Hepatocyte (in vitro differentiated cells): Measurements from ENCODE around the gene OR52E1. TPM values are rescaled to one million over a fixed set of nuclear protein-coding genes. Genes with fewer than 3 reads are reported as not detected.
"Not testable (repeated sequence)": the region's sequence is repeated elsewhere in the genome, so short reads cannot be mapped to it uniquely, and the experiment has no call there.

ENCODE experiments used
- DNase-seq: peaks from one replicate; pipeline ENCODE4 v3.0.0-alpha.2; 2016; ENCODE audit warnings: low spot score
- H2AFZ ChIP-seq: fragments of 200-600 bp; sonication (generic); 2 replicates; pipeline ENCODE4 v1.6.0; 2016; ENCODE audit warnings: antibody characterized with exemption, mild to moderate bottlenecking
- H3K27ac ChIP-seq: fragments of 200-600 bp; sonication (generic); 2 replicates; pipeline ENCODE4 v1.5.1; 2016; ENCODE audit warnings: mild to moderate bottlenecking
- H3K27me3 ChIP-seq: fragments of 200-600 bp; sonication (generic); 2 replicates; pipeline ENCODE4 v1.6.1; 2016
- H3K36me3 ChIP-seq: fragments of 200-600 bp; sonication (generic); replicated peaks from 2 replicates; pipeline ENCODE4 v1.5.1; 2016; ENCODE audit warnings: low read depth; ENCODE audit not compliant: insufficient read depth
- H3K4me1 ChIP-seq: fragments of 200-600 bp; sonication (generic); 2 replicates; pipeline ENCODE4 v1.5.1; 2016; ENCODE audit warnings: mild to moderate bottlenecking, moderate library complexity; ENCODE audit not compliant: insufficient read depth
- H3K4me2 ChIP-seq: fragments of 200-600 bp; sonication (generic); 2 replicates; pipeline ENCODE4 v1.6.0; 2016
- H3K4me3 ChIP-seq: fragments of 200-600 bp; sonication (generic); 2 replicates; pipeline ENCODE4 v1.5.1; 2016; ENCODE audit warnings: mild to moderate bottlenecking
- H3K79me2 ChIP-seq: fragments of 200-600 bp; sonication (generic); 2 replicates; pipeline ENCODE4 v1.6.0; 2017; ENCODE audit warnings: mild to moderate bottlenecking
- H3K9me2 ChIP-seq: fragments of 200-600 bp; sonication (generic); replicated peaks from 2 replicates; pipeline ENCODE4 v1.6.0; 2017; ENCODE audit warnings: mild to moderate bottlenecking; ENCODE audit not compliant: insufficient read depth
- H3K9me3 ChIP-seq: fragments of 200-600 bp; sonication (generic); 2 replicates; pipeline ENCODE4 v1.5.1; 2016; ENCODE audit warnings: low read depth, mild to moderate bottlenecking
- H4K20me1 ChIP-seq: fragments of 200-600 bp; sonication (generic); 2 replicates; pipeline ENCODE4 v1.6.0; 2016; ENCODE audit warnings: mild to moderate bottlenecking; ENCODE audit not compliant: insufficient read depth, poor library complexity, severe bottlenecking
- CTCF ChIP-seq: fragments of 200-600 bp; sonication (generic); IDR thresholded peaks from 2 replicates; pipeline ENCODE4 v1.5.1; 2016; ENCODE audit warnings: antibody characterized with exemption, mild to moderate bottlenecking; ENCODE audit not compliant: poor library complexity
- EZH2 ChIP-seq: fragments of 200-600 bp; sonication (generic); IDR thresholded peaks from 2 replicates; pipeline ENCODE4 v1.6.1; 2016; ENCODE audit warnings: antibody characterized with exemption, mild to moderate bottlenecking, borderline replicate concordance
- EZH2phosphoT487 ChIP-seq: fragments of 200-600 bp; sonication (generic); IDR thresholded peaks from one replicate; pipeline ENCODE4 v1.6.1; 2018; ENCODE audit warnings: antibody characterized with exemption, mild to moderate bottlenecking, low read depth, moderate library complexity; ENCODE audit not compliant: unreplicated experiment, severe bottlenecking
- WGBS: methylation state at CpG from one replicate; pipeline ENCODE4 v1.1.6; 2016; ENCODE audit warnings: low lambda C conversion rate; ENCODE audit errors: missing lambda C conversion rate; 5-methylcytosine and 5-hydroxymethylcytosine counted together
- polyA plus RNA-seq: library from polyadenylated mRNA; unstranded; fragments of >200 nt; fragmentation: Nextera tagmentation; extraction: Ambion mirVana; gene quantifications from 2 replicates; pipeline ENCODE4 v1.2.1, GENCODE V29; 2016
- total RNA-seq: library from RNA; depleted of rRNA; stranded (reverse); fragments of >200 nt; gene quantifications from 2 replicates; pipeline ENCODE4 v1.2.3, GENCODE V29; 2014

Gene OR52E1
- total and polyA plus RNA-seq, 2 experiments from 2014 or later, result not detected

GRCh38 chr11:5046226-5046625 lies 23.1 kb upstream of the OR52E1 start, which contains the start of gene OR52J3:
Gene OR52J3 (plus strand): TSS chr11:5046526. CDS start chr11:5046526, 0 bp downstream.
- H3K9me2 ChIP-seq, result no peaks in the 10 kb centered on the region
- no peaks in the 10 kb centered on the region for H4K20me1 ChIP-seq
- TF ChIP-seq EZH2phosphoT487 (no peak), CTCF (no peak), EZH2 (no peak)
- no peaks in the 10 kb centered on the region for H3K9me3 ChIP-seq
- H3K79me2 ChIP-seq, result no peaks in the 10 kb centered on the region
- H3K27me3 ChIP-seq, result no peaks in the 10 kb centered on the region
- H3K4me3 ChIP-seq, result no peak within 1 kb of the TSS
- H3K36me3 ChIP-seq, result no peaks in the 10 kb centered on the region
- H3K4me1 ChIP-seq, result no peaks in the 10 kb centered on the region
- DNase-seq, result no peak
- no peak within 1 kb of the TSS for H2AFZ ChIP-seq
- 84% methylated on average over 1 of the region's 1 CpG for WGBS
- H3K4me2 ChIP-seq, result no peak within 1 kb of the TSS
- no peak within 1 kb of the TSS for H3K27ac ChIP-seq

GRCh38 chr11:5046754-5047330 lies 22.5 kb upstream of the OR52E1 start:
- Histone ChIP-seq H3K79me2 (no peaks in the 10 kb centered on the region), H3K27me3 (no peaks in the 10 kb centered on the region), H3K36me3 (no peaks in the 10 kb centered on the region), H3K9me2 (no peaks in the 10 kb centered on the region), H3K27ac (no peak overlapping the region), H3K4me1 (no peaks in the 10 kb centered on the region), H3K4me2 (no peak overlapping the region), H4K20me1 (no peaks in the 10 kb centered on the region), H3K4me3 (no peak overlapping the region), H2AFZ (no peak overlapping the region), H3K9me3 (no peaks in the 10 kb centered on the region)
- no peak for DNase-seq
- WGBS, result 84% methylated on average over 15 of the region's 15 CpGs
- no peak for TF ChIP-seq CTCF

DNA sequence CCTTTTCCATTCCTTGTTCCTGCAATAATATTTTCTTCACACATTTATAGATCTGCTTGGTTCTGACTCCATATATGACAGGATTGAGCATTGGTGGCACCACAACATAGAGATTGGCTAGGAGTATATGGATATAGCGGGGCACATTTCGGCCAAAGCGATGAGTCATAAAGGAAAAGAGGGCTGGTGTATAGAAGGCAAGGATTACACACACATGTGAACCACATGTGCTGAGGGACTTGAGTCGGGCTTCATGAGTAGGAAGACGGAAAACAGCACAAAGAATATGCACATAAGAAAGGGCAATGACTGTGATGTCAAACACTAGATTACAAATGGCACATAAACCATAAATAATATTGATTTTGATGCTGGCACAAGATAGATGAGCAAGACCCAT lies 10.7 kb upstream of the OR52E1 start:
- not testable (repeated sequence) for H3K4me1 ChIP-seq, H3K27ac ChIP-seq, DNase-seq, H3K9me3 ChIP-seq, H3K4me3 ChIP-seq, H3K36me3 ChIP-seq, H3K4me2 ChIP-seq, H3K79me2 ChIP-seq, H3K27me3 ChIP-seq, H4K20me1 ChIP-seq, H3K9me2 ChIP-seq, H2AFZ ChIP-seq
- 64% methylated on average over 5 of the region's 5 CpGs for WGBS

- Histone ChIP-seq H3K36me3 (no peaks in the 10 kb centered on the region), H3K27ac (no peak within 1 kb of the TSS), H2AFZ (no peak within 1 kb of the TSS), H3K9me3 (no peaks in the 10 kb centered on the region), H3K27me3 (no peaks in the 10 kb centered on the region), H3K4me1 (no peaks in the 10 kb centered on the region), H3K9me2 (no peaks in the 10 kb centered on the region), H3K4me3 (no peak within 1 kb of the TSS), H4K20me1 (no peaks in the 10 kb centered on the region), H3K4me2 (no peak within 1 kb of the TSS), H3K79me2 (no peaks in the 10 kb centered on the region)
- WGBS, result 89% methylated on average over 3 of the region's 3 CpGs
- no peak for DNase-seq
- no peak for TF ChIP-seq EZH2phosphoT487
Observed at GRCh38 chr11:5059391-5059790, 10.0 kb upstream of the OR52E1 start, which contains the start of gene OR52E2. Gene OR52E2 (minus strand): TSS chr11:5059627. CDS start chr11:5059627, 0 bp downstream.
